Cardiac fibroblast (primary cell): ENCODE data around the gene PPP3CB.
A peak's percentile ranks its signal among the peaks of the same experiment; 100 is the strongest.

Source experiments
- DNase-seq, 2 donors: peaks; one replicate each; pipeline versions ENCODE4 v3.0.0 to v3.0.0-alpha.2; 2010; ENCODE audit warnings: low read depth in 2 of 2
- H3K4me3 ChIP-seq, 2 donors: replicated peaks in 1 of 2; 1 replicate in 1 of 2; 2 replicates in 1 of 2; pipeline ENCODE4 v1.5.1; 2011; ENCODE audit warnings: low read depth in 2 of 2, low read length in 2 of 2, mild to moderate bottlenecking in 2 of 2, moderate library complexity in 1 of 2
- CTCF ChIP-seq: IDR thresholded peaks from one replicate; pipeline ENCODE4 v1.5.1; 2011; ENCODE audit warnings: low read depth, mild to moderate bottlenecking, low read length, inconsistent platforms

PPP3CB gene

GRCh38 chr10:73495884-73496674 is at the start of gene PPP3CB:
TSS of gene PPP3CB (minus strand) at chr10:73496024. CDS start at chr10:73495889, 135 bp downstream.
- TF ChIP-seq CTCF, result no peak
- peak within 1 kb of the TSS; percentile 85 to 91 for H3K4me3 ChIP-seq
- peak; percentile 98 for DNase-seq

GRCh38 chr10:73545357-73545756 is 49.5 kb upstream of the PPP3CB start:
- no peak for DNase-seq
- no peak for TF ChIP-seq CTCF
- no peak overlapping the region for H3K4me3 ChIP-seq

GRCh38 chr10:73537709-73538108 is 41.9 kb upstream of the PPP3CB start:
- no peak overlapping the region for H3K4me3 ChIP-seq
- no peak for DNase-seq

GRCh38 chr10:73537288-73537687 is 41.5 kb upstream of the PPP3CB start:
- DNase-seq, result no peak
- no peak for TF ChIP-seq CTCF
- no peak overlapping the region for H3K4me3 ChIP-seq

More at GRCh38 chr10:73537709-73538108, 41.9 kb upstream of the PPP3CB start:
- TF ChIP-seq CTCF, result no peak

GRCh38 chr10:73534857-73535256 is 39.0 kb upstream of the PPP3CB start:
- TF ChIP-seq CTCF, result no peak
- no peak for DNase-seq
- no peak overlapping the region for H3K4me3 ChIP-seq

- peak; percentile 80 for TF ChIP-seq CTCF
- no peak overlapping the region for H3K4me3 ChIP-seq
- DNase-seq, result peak; percentile 84 to 89
Observed at GRCh38 chr10:73529089-73529832, 33.4 kb upstream of the PPP3CB start.
